Measurements from ENCODE around the gene LDB2.

The LDB2 gene

GRCh38 chr4:16682975-16683374 lies 215.5 kb downstream of the LDB2 start:
- no peaks in the 10 kb centered on the region for H3K27me3 ChIP-seq (ENCODE audit: control insufficient read depth, low read length)
- H3K27ac ChIP-seq (ENCODE audit: low read depth, low read length) = no peak overlapping the region
- H3K9me2 ChIP-seq (replicated peaks; ENCODE audit: control insufficient read depth, low read length) = no peaks in the 10 kb centered on the region
- H3K36me3 ChIP-seq (ENCODE audit: control insufficient read depth, low read length) = no peaks in the 10 kb centered on the region
- H4K20me1 ChIP-seq (ENCODE audit: control insufficient read depth, insufficient read depth, low read depth, low read length) = no peaks in the 10 kb centered on the region
- TF ChIP-seq CTCF (IDR thresholded peaks at IDR 0.05; ENCODE audit: low read depth, low read length, poor library complexity, severe bottlenecking) (no peak), EZH2phosphoT487 (IDR thresholded peaks at IDR 0.05; ENCODE audit: borderline replicate concordance, low read length) (no peak)
- no peaks in the 10 kb centered on the region for H3K9me3 ChIP-seq (ENCODE audit: control insufficient read depth, insufficient read depth, low read length)
- no peaks in the 10 kb centered on the region for H3K4me1 ChIP-seq (ENCODE audit: control insufficient read depth, low read length)
- H3F3A ChIP-seq (ENCODE audit: control insufficient read depth, insufficient read depth) = no peaks in the 10 kb centered on the region
- no peaks in the 10 kb centered on the region for H3K79me2 ChIP-seq (ENCODE audit: control insufficient read depth, low read length)
- H3K4me3 ChIP-seq (ENCODE audit: low read length) = no peak overlapping the region
- H3K4me2 ChIP-seq (ENCODE audit: low read length) = no peak overlapping the region

GRCh38 chr4:16677001-16677944 lies 221.2 kb downstream of the LDB2 start:
- no peak for TF ChIP-seq CTCF (IDR thresholded peaks at IDR 0.05; ENCODE audit: low read depth, low read length, poor library complexity, severe bottlenecking)
- TF ChIP-seq EZH2phosphoT487 (IDR thresholded peaks at IDR 0.05; ENCODE audit: borderline replicate concordance, low read length) = no peak
- H3K4me2 ChIP-seq (ENCODE audit: low read length) = no peak overlapping the region
- H3K27ac ChIP-seq (ENCODE audit: low read depth, low read length) = no peak overlapping the region
- no peaks in the 10 kb centered on the region for H3K27me3 ChIP-seq (ENCODE audit: control insufficient read depth, low read length)
- H3K36me3 ChIP-seq (ENCODE audit: control insufficient read depth, low read length) = no peaks in the 10 kb centered on the region
- no peaks in the 10 kb centered on the region for H3K4me1 ChIP-seq (ENCODE audit: control insufficient read depth, low read length)
- H3K4me3 ChIP-seq (ENCODE audit: low read length) = no peak overlapping the region
- H3K9me2 ChIP-seq (replicated peaks; ENCODE audit: control insufficient read depth, low read length) = no peaks in the 10 kb centered on the region
- H3K79me2 ChIP-seq (ENCODE audit: control insufficient read depth, low read length) = no peaks in the 10 kb centered on the region
- H3F3A ChIP-seq (ENCODE audit: control insufficient read depth, insufficient read depth) = no peaks in the 10 kb centered on the region
- no peaks in the 10 kb centered on the region; the same call in 1 of the 2 replicates for H3K9me3 ChIP-seq (ENCODE audit: control insufficient read depth, insufficient read depth, low read length)
- no peaks in the 10 kb centered on the region for H4K20me1 ChIP-seq (ENCODE audit: control insufficient read depth, insufficient read depth, low read depth, low read length)

GRCh38 chr4:16676230-16676770 lies 222.1 kb downstream of the LDB2 start:
- H3K9me2 ChIP-seq (replicated peaks; ENCODE audit: control insufficient read depth, low read length) = no peaks in the 10 kb centered on the region
- H4K20me1 ChIP-seq (ENCODE audit: control insufficient read depth, insufficient read depth, low read depth, low read length) = no peaks in the 10 kb centered on the region
- TF ChIP-seq EZH2phosphoT487 (IDR thresholded peaks at IDR 0.05; ENCODE audit: borderline replicate concordance, low read length) (no peak), CTCF (IDR thresholded peaks at IDR 0.05; ENCODE audit: low read depth, low read length, poor library complexity, severe bottlenecking) (no peak)
- no peaks in the 10 kb centered on the region for H3K36me3 ChIP-seq (ENCODE audit: control insufficient read depth, low read length)
- H3K4me1 ChIP-seq (ENCODE audit: control insufficient read depth, low read length) = no peaks in the 10 kb centered on the region
- H3K79me2 ChIP-seq (ENCODE audit: control insufficient read depth, low read length) = no peaks in the 10 kb centered on the region
- no peak overlapping the region for H3K4me2 ChIP-seq (ENCODE audit: low read length)
- H3K9me3 ChIP-seq (ENCODE audit: control insufficient read depth, insufficient read depth, low read length) = no peaks in the 10 kb centered on the region; the same call in 1 of the 2 replicates
- H3K27me3 ChIP-seq (ENCODE audit: control insufficient read depth, low read length) = no peaks in the 10 kb centered on the region
- no peak overlapping the region for H3K4me3 ChIP-seq (ENCODE audit: low read length)
- no peaks in the 10 kb centered on the region for H3F3A ChIP-seq (ENCODE audit: control insufficient read depth, insufficient read depth)
- H3K27ac ChIP-seq (ENCODE audit: low read depth, low read length) = no peak overlapping the region
